Measurements from ENCODE around the gene PTPRG.
"Not testable (repeated sequence)": the region's sequence is repeated elsewhere in the genome, so short reads cannot be mapped to it uniquely, and the experiment has no call there.

The PTPRG gene

DNA sequence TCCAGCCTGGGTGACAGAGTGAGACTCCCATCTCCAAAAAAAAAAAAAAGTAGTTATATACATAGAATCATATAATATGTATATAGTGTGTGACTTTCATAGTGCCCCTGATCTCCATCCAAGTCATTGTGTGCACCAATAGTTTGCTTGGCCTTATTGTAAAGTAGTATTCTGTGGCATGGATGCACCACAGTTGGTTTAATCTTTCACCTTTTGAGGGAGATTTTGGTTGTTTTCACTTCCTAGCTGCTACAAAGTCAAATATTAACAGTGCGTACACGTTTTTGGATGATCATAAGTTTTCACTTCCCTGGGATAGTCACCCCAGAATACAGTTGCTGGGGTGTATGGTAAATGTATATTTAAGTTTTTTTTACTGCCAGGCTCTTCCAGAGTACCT, 162.8 kb downstream of the PTPRG start:
- DNase-seq (ENCODE audit: low read depth in 2 of 2), result no peak

DNA sequence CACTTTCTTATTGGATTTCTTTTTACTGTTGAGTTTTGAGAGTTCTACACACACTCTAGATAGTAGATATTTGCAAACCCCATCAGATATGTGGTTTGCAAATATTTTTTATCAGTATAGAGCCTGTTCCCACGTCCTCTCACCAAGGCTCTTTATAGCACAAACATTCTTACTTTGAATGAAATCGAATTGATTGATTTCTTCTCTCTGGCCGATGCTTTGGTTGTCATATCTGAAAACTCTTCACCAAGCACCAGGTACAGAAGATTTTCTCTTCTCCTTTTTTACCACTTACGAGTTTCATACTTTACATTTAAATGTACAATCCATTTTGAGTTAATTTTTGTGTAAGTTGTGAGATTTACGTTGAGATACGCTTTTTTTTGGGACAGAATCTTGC, 163.4 kb downstream of the PTPRG start:
- no peak for DNase-seq (ENCODE audit: low read depth in 2 of 2)

DNA sequence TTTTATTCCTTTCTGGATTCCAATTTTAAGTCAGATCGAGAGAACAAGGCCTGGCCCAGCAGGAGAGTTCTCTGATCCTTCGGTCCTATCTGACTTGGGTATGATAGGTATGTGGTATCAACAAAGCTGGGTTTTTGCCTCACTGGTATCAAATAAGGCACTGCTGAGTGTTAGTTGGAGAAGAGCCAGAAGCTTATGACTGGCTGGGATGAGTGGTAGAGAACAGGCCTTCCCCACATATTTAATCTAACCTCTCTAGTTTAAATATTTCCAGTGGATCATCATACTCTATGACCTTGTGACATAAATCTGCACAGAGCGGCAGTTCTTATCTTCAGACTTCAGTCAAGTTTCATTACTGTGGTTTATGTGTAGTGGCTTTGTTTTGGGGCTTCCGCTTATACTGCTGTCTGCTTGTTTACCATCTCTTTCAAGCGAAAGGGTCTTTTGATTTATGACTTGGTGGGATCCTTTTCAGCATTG, 164.5 kb downstream of the PTPRG start:
- DNase-seq (ENCODE audit: low read depth in 2 of 2), result peak; percentile 25 to 29

- DNase-seq (ENCODE audit: low read depth in 2 of 2), result no peak
Observed at GRCh38 chr3:61727435-61727834, 166.1 kb downstream of the PTPRG start.

DNA sequence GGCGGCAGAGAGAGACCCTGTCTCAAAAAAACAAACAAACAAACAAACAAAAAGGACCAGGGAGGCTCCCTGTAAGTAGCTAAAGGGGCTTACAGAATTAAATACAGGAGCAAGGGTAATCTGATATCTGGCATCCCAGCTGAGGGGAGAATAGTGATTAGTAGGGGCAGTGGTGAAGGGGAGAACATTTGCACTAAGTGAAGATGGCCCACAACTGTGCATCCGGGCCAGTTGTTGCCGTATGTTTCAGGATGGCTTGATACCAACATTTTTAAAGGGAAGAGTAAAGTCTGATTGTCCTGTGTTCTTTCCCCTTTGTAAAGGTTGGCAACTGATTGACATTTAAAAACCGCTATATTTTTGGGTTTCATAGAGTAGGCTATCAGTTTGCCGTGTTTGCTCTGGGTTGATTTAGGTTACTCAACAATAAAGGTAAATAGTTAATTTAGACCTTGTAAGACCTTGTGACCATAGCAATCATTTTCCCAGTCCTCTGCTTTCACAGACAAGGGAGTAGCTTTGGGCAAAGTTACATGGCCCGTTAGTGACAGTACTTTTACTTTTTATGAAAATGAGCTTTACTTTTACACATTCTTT, 167.8 kb downstream of the PTPRG start:
- DNase-seq (ENCODE audit: low read depth in 2 of 2), result no peak

DNA sequence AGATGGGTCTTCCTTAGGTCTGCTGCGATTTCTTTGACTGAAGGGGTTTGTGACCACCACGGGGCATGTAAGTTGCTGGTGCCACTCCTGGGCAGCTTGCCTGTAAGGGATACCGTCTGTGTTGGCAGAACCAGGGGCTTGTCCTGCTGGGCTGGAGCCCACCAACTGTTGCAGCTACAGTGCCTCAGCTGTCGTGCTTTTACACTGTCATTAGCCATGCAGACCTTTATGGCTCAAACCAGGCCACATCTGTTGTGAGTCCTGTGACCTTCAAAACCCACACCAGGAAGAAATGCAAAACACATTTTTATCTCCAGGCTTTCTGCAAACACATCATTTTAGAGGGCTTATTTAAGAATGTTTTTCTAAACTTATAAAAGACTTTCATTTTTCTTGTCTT, 168.7 kb downstream of the PTPRG start:
- DNase-seq (ENCODE audit: low read depth in 2 of 2), result no peak

GRCh38 chr3:61730577-61731231, 169.3 kb downstream of the PTPRG start:
- DNase-seq (ENCODE audit: low read depth in 2 of 2), result no peak

DNA sequence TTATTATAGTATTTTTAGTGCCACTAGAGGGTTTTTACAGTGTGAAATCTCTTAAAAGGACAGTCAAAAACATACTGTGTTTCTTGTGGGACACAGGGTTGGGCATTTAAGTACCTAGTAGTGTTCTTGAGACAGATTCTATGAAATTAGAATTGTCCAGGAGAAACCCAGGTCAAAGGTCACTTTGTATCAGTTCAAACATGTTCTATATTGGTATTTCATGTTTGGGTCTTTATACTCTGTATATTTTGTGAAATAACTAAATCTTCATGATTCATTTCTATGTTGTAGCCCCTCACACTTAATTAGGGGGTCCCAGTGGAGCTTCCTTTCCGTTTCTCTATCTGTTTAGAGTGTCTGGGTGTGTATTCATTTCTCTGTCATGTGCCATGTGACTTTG, 171.6 kb downstream of the PTPRG start:
- no peak for DNase-seq (ENCODE audit: low read depth in 2 of 2)

DNA sequence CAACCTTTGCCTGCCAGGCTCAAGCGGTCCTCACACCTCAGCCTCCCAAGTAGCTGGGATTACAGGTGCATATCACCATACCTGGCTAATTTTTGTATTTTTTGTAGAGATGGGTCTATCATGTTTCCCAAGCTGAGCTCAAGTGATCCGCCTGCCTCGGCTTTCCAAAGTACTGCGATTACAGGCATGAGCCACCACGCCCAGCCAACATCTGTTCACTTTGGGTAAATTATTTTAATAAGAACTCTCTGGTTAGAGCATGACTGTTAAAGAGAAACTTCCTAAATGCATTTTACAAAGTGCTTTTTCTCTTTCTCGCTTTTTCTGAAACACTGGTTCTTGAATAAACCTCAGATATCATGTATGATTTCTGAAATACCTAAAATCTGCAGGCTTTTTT, 172.5 kb downstream of the PTPRG start:
- DNase-seq (ENCODE audit: low read depth in 2 of 2), result no peak

DNA sequence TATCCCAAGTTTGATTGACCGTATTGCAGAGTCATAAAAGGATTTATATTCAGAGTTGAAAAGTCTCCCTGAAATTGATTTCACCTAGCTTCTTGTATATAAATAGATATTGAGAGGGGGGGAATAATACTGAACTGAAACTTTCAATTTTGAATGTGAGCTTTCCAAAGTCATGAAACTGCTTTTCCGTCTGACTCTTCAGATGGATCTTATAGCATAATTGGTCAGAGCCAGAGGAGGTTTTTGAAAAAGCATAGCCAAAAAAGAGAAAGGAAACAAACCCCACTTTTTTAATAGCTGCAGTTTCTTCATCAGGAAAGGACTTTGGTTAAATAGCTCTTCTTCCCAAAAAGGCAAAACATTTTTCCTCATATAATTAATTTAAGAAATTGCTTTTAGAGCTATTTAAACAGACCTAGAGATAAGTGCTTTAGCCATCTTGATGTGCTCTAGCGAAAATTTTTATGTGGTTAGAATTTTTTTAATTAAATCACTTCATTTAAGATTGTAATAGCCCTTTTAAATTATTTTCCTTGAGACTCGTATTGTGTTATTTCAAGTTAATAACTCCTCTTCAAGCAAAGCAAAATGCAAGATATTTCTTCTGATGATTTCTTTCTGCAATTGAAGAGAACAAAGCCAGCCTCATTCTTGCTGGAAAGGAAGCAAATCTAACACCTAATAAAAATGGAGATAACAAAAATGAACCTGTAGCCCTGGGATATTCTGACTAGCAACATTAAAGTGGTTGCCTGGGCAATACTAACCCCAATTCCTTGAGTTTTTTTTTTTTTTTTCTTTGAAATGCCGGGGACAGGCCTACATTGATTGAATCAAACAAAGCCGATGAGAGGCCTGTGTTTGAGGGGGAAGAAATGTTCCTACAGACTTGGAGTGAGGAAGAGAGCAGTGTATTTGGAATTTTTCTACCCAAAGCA, 173.6 kb downstream of the PTPRG start:
- no peak for DNase-seq (ENCODE audit: low read depth in 2 of 2)

- DNase-seq (ENCODE audit: low read depth in 2 of 2), result no peak
Observed at GRCh38 chr3:61736506-61736905, 175.1 kb downstream of the PTPRG start.

DNA sequence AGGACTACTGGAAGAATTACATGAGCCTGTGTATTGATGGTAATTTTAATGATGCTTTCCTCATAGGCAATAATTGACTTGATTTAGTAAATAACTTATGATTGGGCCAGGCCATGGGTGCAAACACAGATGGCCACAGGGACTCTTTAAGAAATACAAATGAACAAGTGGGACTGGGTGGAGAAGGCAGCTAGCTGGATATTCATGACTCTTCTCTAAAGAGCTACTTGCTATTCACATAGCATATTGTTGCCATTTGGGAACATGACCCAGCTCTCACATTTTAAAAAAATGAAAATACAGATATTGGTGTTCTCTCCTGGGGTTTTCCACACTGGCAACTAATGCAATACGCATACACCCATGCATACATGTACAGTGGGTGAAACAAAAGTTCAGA, 178.3 kb downstream of the PTPRG start:
- DNase-seq (ENCODE audit: low read depth in 2 of 2), result no peak

- DNase-seq (ENCODE audit: low read depth in 2 of 2), result no peak
Observed at GRCh38 chr3:61740494-61740893, 179.1 kb downstream of the PTPRG start.

DNA sequence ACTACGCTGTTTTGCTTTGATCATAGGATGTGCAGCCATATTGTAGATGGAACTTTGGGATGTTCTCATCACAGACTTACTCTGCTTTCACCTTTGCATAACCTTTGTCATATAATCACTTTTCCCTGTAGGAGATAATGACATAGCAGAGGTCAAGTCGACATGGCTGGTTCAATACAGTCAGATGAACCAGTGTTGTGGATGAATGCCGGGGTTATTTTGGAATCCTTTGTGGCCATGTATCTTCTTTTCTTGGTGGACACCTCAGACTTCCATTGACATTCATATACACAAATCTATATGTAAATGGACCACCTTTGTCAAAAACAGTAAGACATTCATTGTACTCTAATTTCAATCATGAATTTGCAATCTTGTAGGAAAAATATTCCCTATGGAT, 180.2 kb downstream of the PTPRG start:
- DNase-seq (ENCODE audit: low read depth in 2 of 2), result no peak

DNA sequence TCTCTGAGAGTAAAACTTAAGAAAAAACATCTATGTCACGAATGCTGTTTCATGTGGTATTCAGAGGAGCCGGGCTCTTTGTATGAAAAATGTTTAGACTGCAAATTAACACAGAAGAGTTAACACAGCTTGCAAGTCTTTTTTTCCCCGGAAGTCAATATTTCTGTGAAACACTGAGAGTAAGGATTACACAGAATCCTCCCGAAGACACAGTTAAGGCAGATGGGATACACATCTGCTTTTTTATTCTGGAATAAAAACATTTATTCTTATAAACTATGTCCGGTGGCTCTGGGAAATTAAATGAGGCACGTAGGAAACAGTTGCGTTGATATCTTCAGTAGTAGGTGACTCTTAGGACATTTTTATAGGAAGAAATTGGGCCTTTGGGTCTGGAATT, 180.6 kb downstream of the PTPRG start:
- no peak for DNase-seq (ENCODE audit: low read depth in 2 of 2)

DNA sequence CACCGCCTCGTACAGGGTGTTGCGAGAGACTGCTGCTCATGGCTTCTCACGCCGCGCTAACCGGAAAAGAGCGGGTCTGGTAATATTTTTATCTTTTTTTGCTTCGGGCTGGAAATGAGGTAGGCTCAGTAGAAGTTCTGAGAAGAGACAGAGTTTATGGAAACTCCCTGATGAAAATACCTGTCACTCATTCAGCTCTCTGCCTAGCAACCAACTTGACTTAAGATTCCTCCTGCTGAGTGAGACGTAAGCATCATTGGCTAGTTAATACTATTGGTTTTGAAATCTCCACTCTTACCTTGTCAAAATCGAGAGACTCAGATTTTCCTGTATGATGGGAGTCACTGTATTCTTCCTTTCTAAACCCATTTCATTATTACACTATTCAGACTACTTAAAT, 181.7 kb downstream of the PTPRG start:
- DNase-seq (ENCODE audit: low read depth in 2 of 2), result no peak

GRCh38 chr3:61743686-61744242, 182.4 kb downstream of the PTPRG start:
- DNase-seq (ENCODE audit: low read depth in 2 of 2), result no peak

GRCh38 chr3:61748288-61748687, 186.9 kb downstream of the PTPRG start:
- DNase-seq (ENCODE audit: low read depth in 2 of 2), result no peak

DNA sequence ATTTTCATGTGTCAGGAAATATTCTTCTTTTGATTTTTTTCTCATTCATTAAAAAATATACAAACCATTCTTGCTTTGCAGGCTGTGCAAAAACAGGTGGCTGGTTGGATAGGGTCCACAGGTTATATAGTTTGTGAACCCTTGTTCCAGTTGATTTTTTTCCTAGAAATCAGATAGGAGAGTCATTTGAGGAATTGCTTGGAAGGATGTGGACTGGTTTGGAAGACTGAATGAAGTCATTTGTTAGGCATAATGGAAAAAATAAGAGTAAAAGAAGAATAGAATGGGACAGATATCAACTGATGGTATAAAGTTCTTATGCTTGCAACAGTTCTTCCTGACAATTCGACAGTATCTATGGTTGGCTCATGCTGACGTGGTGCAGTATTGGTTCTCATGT, 189.4 kb downstream of the PTPRG start:
- no peak for DNase-seq (ENCODE audit: low read depth in 2 of 2)

DNA sequence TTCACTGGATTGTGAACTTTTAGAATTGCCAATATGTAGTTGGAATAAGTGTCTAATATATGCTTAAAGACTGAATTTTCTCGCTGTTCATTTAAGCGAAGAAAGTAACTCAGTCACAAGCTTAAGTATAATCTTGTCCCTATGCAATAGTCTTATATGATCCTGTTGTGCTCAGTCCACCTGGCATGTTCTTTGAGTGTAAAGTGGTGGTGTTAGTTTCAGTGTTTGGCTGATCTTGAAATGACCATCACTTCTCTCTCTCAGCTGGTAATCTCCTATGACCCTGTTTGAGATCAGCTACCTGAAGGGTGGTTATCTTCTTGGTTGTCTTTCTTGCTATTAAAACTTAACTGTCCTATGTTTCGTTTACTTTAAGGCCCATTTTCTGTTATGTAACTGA, 197.5 kb downstream of the PTPRG start:
- no peak for DNase-seq (ENCODE audit: low read depth in 2 of 2)

DNA sequence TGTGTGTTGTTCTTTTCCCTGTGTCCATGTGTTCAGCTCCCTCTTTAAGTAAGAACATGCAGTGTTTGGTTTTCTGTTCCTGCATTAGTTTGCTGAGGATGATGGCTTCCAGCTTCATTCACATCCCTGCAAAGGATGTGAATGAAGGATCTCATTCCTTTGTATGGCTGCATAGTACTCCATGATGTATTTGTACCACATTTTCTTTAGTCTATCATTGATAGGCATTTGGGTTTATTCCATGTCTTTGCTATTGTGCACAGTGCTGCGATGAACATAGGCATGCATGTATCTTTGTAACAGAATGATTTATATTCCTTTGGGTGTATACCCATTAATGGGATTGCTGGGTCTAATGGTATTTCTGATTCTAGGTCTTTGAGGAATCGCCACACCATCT, 199.4 kb downstream of the PTPRG start:
- not testable (repeated sequence) for DNase-seq (ENCODE audit: low read depth in 2 of 2)

DNA sequence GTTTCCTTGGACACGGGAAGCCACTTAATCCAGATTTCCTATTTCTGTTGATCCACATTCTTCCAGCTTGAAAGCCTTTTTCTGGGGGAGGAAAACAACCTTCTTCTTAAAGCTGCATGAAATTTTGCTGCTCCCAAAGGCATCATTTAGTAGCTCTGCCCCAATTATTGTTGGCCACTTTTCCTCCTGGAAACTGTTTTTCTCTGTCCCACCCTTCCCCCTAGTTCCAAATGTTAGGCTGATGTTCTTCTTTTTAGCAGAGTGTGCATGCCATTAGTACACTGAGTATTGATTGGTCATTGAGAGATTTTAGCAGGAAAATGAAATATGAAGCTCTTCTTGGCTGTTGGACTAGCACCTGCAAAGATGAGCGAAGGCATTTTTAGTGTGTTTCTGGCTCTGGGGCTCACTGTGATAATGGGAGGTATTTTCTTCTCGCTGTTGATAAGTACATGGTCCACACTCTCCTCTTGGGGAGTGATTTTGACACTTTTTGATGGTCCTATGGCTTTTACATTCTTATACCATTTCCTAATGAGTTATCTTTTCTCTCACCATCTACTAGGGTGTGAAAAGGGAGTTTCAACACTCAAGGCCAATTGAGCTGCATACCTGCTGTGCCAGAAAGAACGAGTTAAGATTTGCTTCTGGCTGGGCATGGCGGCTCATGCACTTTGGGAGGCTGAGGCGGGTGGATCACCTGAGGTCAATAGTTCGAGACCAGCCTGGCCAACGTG, 200.5 kb downstream of the PTPRG start:
- no peak for DNase-seq (ENCODE audit: low read depth in 2 of 2)
